ENCODE measurements around the gene AASS.

The AASS gene

GRCh38 chr7:122070834-122071233, 73.2 kb downstream of the AASS start:
- TF ChIP-seq CTCF (conservative IDR thresholded peaks at IDR 0.05; ENCODE audit: control insufficient read depth, insufficient read depth, low read depth, low read length), result no peak
- H3K4me3 ChIP-seq (ENCODE audit: control insufficient read depth, low read depth, low read length), result no peak overlapping the region
- DNase-seq (ENCODE audit: low read depth), result no peak

- no peak for DNase-seq (ENCODE audit: low read depth)
- H3K4me3 ChIP-seq (ENCODE audit: control insufficient read depth, low read depth, low read length), result no peak overlapping the region
- TF ChIP-seq CTCF (conservative IDR thresholded peaks at IDR 0.05; ENCODE audit: control insufficient read depth, insufficient read depth, low read depth, low read length), result no peak
These were observed 74.0 kb downstream of the AASS start for GRCh38 chr7:122070062-122070461.

GRCh38 chr7:122068999-122069398, 75.0 kb downstream of the AASS start:
- no peak for DNase-seq (ENCODE audit: low read depth)
- TF ChIP-seq CTCF (conservative IDR thresholded peaks at IDR 0.05; ENCODE audit: control insufficient read depth, insufficient read depth, low read depth, low read length), result no peak
- no peak overlapping the region for H3K4me3 ChIP-seq (ENCODE audit: control insufficient read depth, low read depth, low read length)

- TF ChIP-seq CTCF (conservative IDR thresholded peaks at IDR 0.05; ENCODE audit: control insufficient read depth, insufficient read depth, low read depth, low read length), result no peak
- DNase-seq (ENCODE audit: low read depth), result no peak
- H3K4me3 ChIP-seq (ENCODE audit: control insufficient read depth, low read depth, low read length), result no peak overlapping the region
These were observed 76.0 kb downstream of the AASS start for GRCh38 chr7:122068046-122068445.

- no peak overlapping the region for H3K4me3 ChIP-seq (ENCODE audit: control insufficient read depth, low read depth, low read length)
- TF ChIP-seq CTCF (conservative IDR thresholded peaks at IDR 0.05; ENCODE audit: control insufficient read depth, insufficient read depth, low read depth, low read length), result no peak
- DNase-seq (ENCODE audit: low read depth), result no peak
These were observed 77.0 kb downstream of the AASS start for GRCh38 chr7:122067077-122067476.

GRCh38 chr7:122064971-122065370, 79.1 kb downstream of the AASS start:
- H3K4me3 ChIP-seq (ENCODE audit: control insufficient read depth, low read depth, low read length), result no peak overlapping the region
- DNase-seq (ENCODE audit: low read depth), result no peak
- no peak for TF ChIP-seq CTCF (conservative IDR thresholded peaks at IDR 0.05; ENCODE audit: control insufficient read depth, insufficient read depth, low read depth, low read length)

- no peak for DNase-seq (ENCODE audit: low read depth)
- no peak overlapping the region for H3K4me3 ChIP-seq (ENCODE audit: control insufficient read depth, low read depth, low read length)
- TF ChIP-seq CTCF (conservative IDR thresholded peaks at IDR 0.05; ENCODE audit: control insufficient read depth, insufficient read depth, low read depth, low read length), result no peak
These were observed 80.9 kb downstream of the AASS start for GRCh38 chr7:122063146-122063545.

Data from fibroblast of mammary gland (primary cell).